Keratinocyte (primary cell): Measurements from ENCODE around the gene CXCL10. TPM values are rescaled to one million over a fixed set of nuclear protein-coding genes. Genes with fewer than 3 reads are reported as not detected.

Experiments
- DNase-seq: peaks from one replicate; pipeline ENCODE4 v3.0.0-alpha.2; 2011; ENCODE audit warnings: low read depth, missing footprints, low spot score
- FAIRE-seq: peaks from 2 replicates; lab custom pipeline; 2011; peaks lifted over from hg19 to GRCh38; lab: Jason Lieb, UNC
- H2AFZ ChIP-seq: 2 replicates; pipeline ENCODE4 v1.6.0; 2012; ENCODE audit warnings: low read length, control low read depth, inconsistent platforms; ENCODE audit not compliant: control insufficient read depth
- H3K27ac ChIP-seq: 2 replicates; pipeline ENCODE4 v1.5.1; 2011; ENCODE audit warnings: low read length; ENCODE audit not compliant: control insufficient read depth, insufficient read depth
- H3K27me3 ChIP-seq: 3 replicates; pipeline ENCODE4 v1.6.0; 2011; ENCODE audit warnings: low read length; ENCODE audit not compliant: control insufficient read depth, insufficient read depth; ENCODE audit errors: extremely low read depth
- H3K36me3 ChIP-seq, 2 experiments: 2 replicates in 1 of 2; 3 replicates in 1 of 2; pipeline ENCODE4 v1.5.1; 2011; ENCODE audit warnings: low read length in 2 of 2, mild to moderate bottlenecking in 1 of 2; ENCODE audit not compliant: control insufficient read depth in 2 of 2, insufficient read depth in 2 of 2; ENCODE audit errors: extremely low read depth in 1 of 2
- H3K4me1 ChIP-seq: 3 replicates; pipeline ENCODE4 v1.5.1; 2011; ENCODE audit warnings: low read length; ENCODE audit not compliant: control insufficient read depth, insufficient read depth; ENCODE audit errors: extremely low read depth
- H3K4me2 ChIP-seq: 3 replicates; pipeline ENCODE4 v1.6.0; 2011; ENCODE audit warnings: low read depth, low read length; ENCODE audit not compliant: control insufficient read depth, insufficient read depth; ENCODE audit errors: extremely low read depth
- H3K4me3 ChIP-seq, 3 experiments: fragments of 200-600 bp in 1 of 3; sonication (generic) in 1 of 3; 2 replicates in 2 of 3; 3 replicates in 1 of 3; pipeline ENCODE4 v1.5.1; 2011 to 2016; ENCODE audit warnings: low read length in 3 of 3, mild to moderate bottlenecking in 3 of 3, control low read depth in 2 of 3, inconsistent platforms in 1 of 3, low read depth in 1 of 3, mixed read lengths in 1 of 3, mixed run types in 1 of 3, moderate library complexity in 1 of 3; ENCODE audit not compliant: control insufficient read depth in 2 of 3, insufficient read depth in 2 of 3; ENCODE audit errors: extremely low read depth in 1 of 3
- H3K79me2 ChIP-seq: 2 replicates; pipeline ENCODE4 v1.6.0; 2012; ENCODE audit warnings: low read length; ENCODE audit not compliant: control insufficient read depth, insufficient read depth
- H3K9ac ChIP-seq: 3 replicates; pipeline ENCODE4 v1.6.0; 2011; ENCODE audit warnings: low read length; ENCODE audit not compliant: control insufficient read depth, insufficient read depth; ENCODE audit errors: extremely low read depth
- H3K9me1 ChIP-seq: 3 replicates; pipeline ENCODE4 v1.6.0; 2011; ENCODE audit warnings: low read length; ENCODE audit not compliant: control insufficient read depth, insufficient read depth; ENCODE audit errors: extremely low read depth
- H3K9me3 ChIP-seq: 2 replicates; pipeline ENCODE4 v1.5.1; 2012; ENCODE audit warnings: low read depth, low read length; ENCODE audit not compliant: control insufficient read depth
- H4K20me1 ChIP-seq: 3 replicates; pipeline ENCODE4 v1.6.0; 2011; ENCODE audit warnings: low read length; ENCODE audit not compliant: control insufficient read depth, insufficient read depth; ENCODE audit errors: extremely low read depth
- CTCF ChIP-seq, 3 experiments: IDR thresholded peaks in 1 of 3; conservative IDR thresholded peaks in 1 of 3; optimal IDR thresholded peaks in 1 of 3; 2 replicates in 2 of 3; 3 replicates in 1 of 3; pipeline versions ENCODE3 to v1.5.1; 2011; ENCODE audit warnings: low read length in 3 of 3, mild to moderate bottlenecking in 3 of 3, moderate library complexity in 2 of 3, control low read depth in 1 of 3, inconsistent platforms in 1 of 3; ENCODE audit not compliant: insufficient read depth in 2 of 3; ENCODE audit errors: extremely low read depth in 1 of 3
- EZH2 ChIP-seq: IDR thresholded peaks from one replicate; pipeline ENCODE4 v1.6.1; 2012; ENCODE audit warnings: inconsistent platforms, mild to moderate bottlenecking, low read length, moderate library complexity
- dilution Hi-C: fragments of 300-500 bp; cut with MboI; formaldehyde crosslinking; loops from one replicate; pipeline ENCODE4 v1.7.0; 2020; ENCODE audit warnings: low sequenced_read_pairs; ENCODE audit not compliant: extremely low pct_ligation_motif_present
- polyA plus RNA-seq, 5 experiments: library from polyadenylated mRNA; depleted of rRNA in 3 of 5; stranded (reverse) in 3 of 5; stranded (forward) in 1 of 5; unstranded in 1 of 5; fragments of >200 nt; gene quantifications; 1 replicate in 1 of 5; 2 replicates in 3 of 5; 3 replicates in 1 of 5; pipeline versions ENCODE4 v1.2.1 to v1.2.3, GENCODE V29; 2011 to 2012; ENCODE audit warnings: missing spikeins in 2 of 5, low read depth in 1 of 5, low replicate concordance in 1 of 5

CXCL10 gene
- polyA plus RNA-seq, 1 donor (not counting 4 experiments of a cell fraction or from before 2014, with no cell fraction given), result 0.72 TPM

- peaks cover 32 to 41% of the 10 kb centered on the region in 2 experiments for H3K36me3 ChIP-seq
- no peaks in the 10 kb centered on the region for H3K4me1 ChIP-seq
- no peaks in the 10 kb centered on the region for H3K27me3 ChIP-seq
- dilution Hi-C loops, result no loop called here
- H3K27ac ChIP-seq, result no peak overlapping the region
- no peak for FAIRE-seq
- H4K20me1 ChIP-seq, result no peaks in the 10 kb centered on the region
- H3K9me1 ChIP-seq, result no peaks in the 10 kb centered on the region
- H2AFZ ChIP-seq, result no peak overlapping the region
- no peaks in the 10 kb centered on the region for H3K9me3 ChIP-seq
- peaks cover 2% of the 10 kb centered on the region for H3K79me2 ChIP-seq
- H3K9ac ChIP-seq, result no peak overlapping the region
- no peak overlapping the region for H3K4me3 ChIP-seq
- no peak overlapping the region for H3K4me2 ChIP-seq
- DNase-seq, result no peak
- TF ChIP-seq EZH2 (no peak), CTCF (optimal IDR thresholded peaks at IDR 0.05 in 1 of 3, IDR thresholded peaks at IDR 0.05 in 1 of 3, conservative IDR thresholded peaks at IDR 0.05 in 1 of 3; ENCODE audit: extremely low read depth in 1 of 3, insufficient read depth in 2 of 3, low read length in 3 of 3) (no peak)
Measured at GRCh38 chr4:75973766-75974165, 49.5 kb downstream of the CXCL10 start.

Other genes starting within 250 kb of the CXCL10 start
- gene PPEF2, start 121.0 kb downstream of the CXCL10 start, polyA plus RNA-seq, result 0.03 TPM in 2 of 3 replicates, not detected in the other
- 8.9 to 12.2 TPM (median 11.4 TPM) in 3 replicates for gene NAAA, start 82.5 kb downstream of the CXCL10 start, polyA plus RNA-seq
- gene SDAD1, start 32.6 kb downstream of the CXCL10 start, polyA plus RNA-seq, result 21.2 to 33.0 TPM (median 28.9 TPM) in 3 replicates
- 0.04 to 0.08 TPM (median 0.04 TPM) in 3 replicates for gene CXCL9, start 16.0 kb downstream of the CXCL10 start, polyA plus RNA-seq
- 0.58 to 1.4 TPM (median 0.93 TPM) in 3 replicates for gene CXCL11, start 12.6 kb upstream of the CXCL10 start, polyA plus RNA-seq
- gene ART3, start 51.2 kb upstream of the CXCL10 start, polyA plus RNA-seq, result 0.23 to 0.64 TPM (median 0.46 TPM) in 3 replicates
- 28.1 to 59.2 TPM (median 33.8 TPM) in 3 replicates for gene NUP54, start 124.9 kb upstream of the CXCL10 start, polyA plus RNA-seq
- 47.4 to 78.8 TPM (median 72.2 TPM) in 3 replicates for gene SCARB2, start 190.3 kb upstream of the CXCL10 start, polyA plus RNA-seq
- gene FAM47E, start 228.2 kb upstream of the CXCL10 start, polyA plus RNA-seq, result 0.16 to 0.29 TPM (median 0.28 TPM) in 3 replicates